K562 (cell line): ENCODE results near the gene LDB2. TPM values are rescaled to one million over a fixed set of nuclear protein-coding genes. Genes with fewer than 3 reads are reported as not detected.
A peak's percentile ranks its signal among the peaks of the same experiment; 100 is the strongest.

Experiments
- ATAC-seq: fragments of 200-7000 bp; cut with Tn5 transposase; 3 replicates; pipeline ENCODE4 v1.9.1; 2020; ENCODE audit warnings: moderate library complexity
- BruUV-seq: library from RNA; stranded (reverse); fragments of 400-500 nt; replicated peaks from 2 replicates; lab custom pipeline; 2021; lab: Mats Ljungman, UMichigan
- CTCF ChIA-PET: fragments of 300-600 bp; formaldehyde crosslinking; extraction: SDS; loops from one replicate; lab custom pipeline; 2021; ENCODE audit warnings: low intra/inter-chr PET ratio; lab: Yijun Ruan, JAX
- POLR2A ChIA-PET: fragments of 300-600, 350-650 bp; sonication (Branson Sonifier 250); formaldehyde crosslinking; extraction: SDS; loops from one replicate; lab custom pipeline; 2021; ENCODE audit warnings: antibody characterized with exemption, inconsistent platforms; lab: Yijun Ruan, JAX
- DNase-seq, 4 experiments: peaks; one replicate each; pipeline versions ENCODE4 v3.0.0 to v3.0.0-alpha.2; 2011 to 2018; ENCODE audit warnings: low spot score in 3 of 4, mixed read lengths in 3 of 4; ENCODE audit errors: extremely low read depth in 1 of 4
- FAIRE-seq: peaks from 2 replicates; lab custom pipeline; 2011; peaks lifted over from hg19 to GRCh38; lab: Jason Lieb, UNC
- H2AFZ ChIP-seq: 2 replicates; pipeline ENCODE4 v1.6.0; 2011; ENCODE audit warnings: low read depth, low read length, control low read depth, inconsistent platforms
- H3K27ac ChIP-seq: fragments of 200-600 bp; 3 replicates; pipeline ENCODE4 v1.8.0; 2011; ENCODE audit warnings: low read depth, mild to moderate bottlenecking, control low read depth, inconsistent platforms, low read length, moderate library complexity, mixed read lengths; ENCODE audit errors: extremely low read depth
- H3K27me3 ChIP-seq, 2 experiments: fragments of 300-600 bp in 1 of 2; 2 replicates in 1 of 2; 3 replicates in 1 of 2; pipeline versions ENCODE4 v1.6.0 to v1.8.0; 2011; ENCODE audit warnings: inconsistent platforms in 2 of 2, low read length in 2 of 2, mild to moderate bottlenecking in 1 of 2, mixed read lengths in 1 of 2, moderate library complexity in 1 of 2; ENCODE audit not compliant: control insufficient read depth in 2 of 2, insufficient read depth in 2 of 2
- H3K36me3 ChIP-seq: fragments of 300-600 bp; 3 replicates; pipeline ENCODE4 v1.8.0; 2011; ENCODE audit warnings: mild to moderate bottlenecking, low read length, inconsistent platforms; ENCODE audit not compliant: control insufficient read depth, insufficient read depth
- H3K4me1 ChIP-seq, 2 experiments: fragments of 200-600 bp in 1 of 2; replicated peaks in 1 of 2; 2 replicates in 1 of 2; 3 replicates in 1 of 2; pipeline versions ENCODE4 v1.5.1 to v1.8.0; 2011; ENCODE audit warnings: inconsistent platforms in 2 of 2, low read length in 2 of 2, mild to moderate bottlenecking in 1 of 2, mixed read lengths in 1 of 2, moderate library complexity in 1 of 2; ENCODE audit not compliant: control insufficient read depth in 2 of 2, insufficient read depth in 2 of 2
- H3K4me2 ChIP-seq: 2 replicates; pipeline ENCODE4 v1.6.1; 2011; ENCODE audit warnings: low read length, control low read depth, inconsistent platforms, mixed read lengths; ENCODE audit not compliant: insufficient read depth
- H3K4me3 ChIP-seq: fragments of 200-600 bp; sonication (generic), shearing (Covaris generic); 2 replicates; pipeline ENCODE4 v1.5.1; 2016; ENCODE audit warnings: control low read depth, inconsistent platforms
- H3K79me2 ChIP-seq: fragments of 200-600 bp; 3 replicates; pipeline ENCODE4 v1.8.0; 2011; ENCODE audit warnings: low read length, inconsistent platforms; ENCODE audit not compliant: control insufficient read depth, insufficient read depth
- H3K9ac ChIP-seq, 2 experiments: 2 replicates each; pipeline versions ENCODE4 v1.6.0 to v1.6.1; 2011; ENCODE audit warnings: low read depth in 2 of 2, low read length in 2 of 2, control low read depth in 1 of 2, inconsistent platforms in 1 of 2, mild to moderate bottlenecking in 1 of 2, mixed read lengths in 1 of 2; ENCODE audit not compliant: insufficient read depth in 1 of 2
- H3K9me1 ChIP-seq: one replicate; pipeline ENCODE4 v1.6.0; 2011; ENCODE audit warnings: inconsistent platforms, mild to moderate bottlenecking, low read length, moderate library complexity; ENCODE audit not compliant: control insufficient read depth, insufficient read depth
- H3K9me3 ChIP-seq: replicated peaks from 2 replicates; pipeline ENCODE4 v1.5.1; 2011; ENCODE audit warnings: low read depth, low read length, inconsistent platforms; ENCODE audit not compliant: control insufficient read depth, insufficient read depth
- H4K20me1 ChIP-seq: replicated peaks from 2 replicates; pipeline ENCODE4 v1.6.1; 2011; ENCODE audit warnings: low read length, inconsistent platforms, mixed read lengths; ENCODE audit not compliant: control insufficient read depth, insufficient read depth
- ATF7 ChIP-seq: fragments of 450-650 bp; IDR thresholded peaks from 2 replicates; pipeline ENCODE4 v1.7.1; 2014; ENCODE audit warnings: mild to moderate bottlenecking, moderate library complexity
- FOXO4 ChIP-seq: fragments of 450-650 bp; formaldehyde crosslinking; IDR thresholded peaks from 2 replicates; pipeline ENCODE4 v1.4.0; 2020; ENCODE audit warnings: mild to moderate bottlenecking, moderate library complexity
- IRF2 ChIP-seq: sonication (generic); formaldehyde crosslinking; IDR thresholded peaks from 2 replicates; pipeline ENCODE4 v1.8.1; 2022; ENCODE audit warnings: mild to moderate bottlenecking, missing genetic modification reagents
- KLF16 ChIP-seq: IDR thresholded peaks from 2 replicates; pipeline ENCODE4 v1.6.1; 2016; ENCODE audit warnings: antibody characterized with exemption
- NFE2L1 ChIP-seq: fragments of 450-650 bp; IDR thresholded peaks from 2 replicates; pipeline ENCODE4 v1.6.1; 2016; ENCODE audit warnings: missing genetic modification characterization, low read depth, mild to moderate bottlenecking, missing compliant biosample characterization, moderate library complexity, borderline replicate concordance
- PPARD ChIP-seq: fragments of 250-450 bp; sonication (Bioruptor Pico); IDR thresholded peaks from 2 replicates; pipeline ENCODE4 v1.8.0; 2022; ENCODE audit warnings: inconsistent platforms, mild to moderate bottlenecking, moderate library complexity
- RAD21 ChIP-seq, 2 experiments: fragments of 250-450 bp in 1 of 2; fragments of 450-650 bp in 1 of 2; sonication (Bioruptor Pico) in 1 of 2; formaldehyde crosslinking in 1 of 2; IDR thresholded peaks in 1 of 2; conservative IDR thresholded peaks in 1 of 2; 2 replicates each; pipeline versions ENCODE4 v1.4.0 to v1.8.0; 2020 to 2022; ENCODE audit warnings: mild to moderate bottlenecking in 2 of 2, moderate library complexity in 1 of 2
- RUNX1 ChIP-seq: sonication (generic); IDR thresholded peaks from 2 replicates; pipeline ENCODE4 v1.6.1; 2016; ENCODE audit warnings: antibody characterized with exemption, low read depth
- ZBTB17 ChIP-seq: fragments of 450-650 bp; formaldehyde crosslinking; IDR thresholded peaks from 2 replicates; pipeline ENCODE4 v1.4.0; 2020; ENCODE audit warnings: mild to moderate bottlenecking
- ZNF217 ChIP-seq: sonication (generic); formaldehyde crosslinking; IDR thresholded peaks from 2 replicates; pipeline ENCODE4 v1.8.0; 2022; ENCODE audit warnings: mild to moderate bottlenecking, missing genetic modification reagents
- WGBS: fragments of 100-300 bp; shearing (Covaris generic); methylation state at CpG from one replicate; pipeline ENCODE4 v1.1.6; 2016; ENCODE audit warnings: low coverage, mixed read lengths; ENCODE audit not compliant: insufficient coverage; ENCODE audit errors: missing lambda C conversion rate; 5-methylcytosine and 5-hydroxymethylcytosine counted together
- in situ Hi-C: fragments of 300-500 bp; cut with MboI; formaldehyde crosslinking; loops from 4 replicates; pipeline ENCODE4 v1.15.0; 2018; ENCODE audit warnings: inconsistent platforms, mixed read lengths
- intact Hi-C: fragments of 100-400 bp; cut with micrococcal nuclease; formaldehyde crosslinking; loops from 2 replicates; pipeline ENCODE4 v1.14.2; 2022
- polyA plus RNA-seq, 8 experiments: library from polyadenylated mRNA; depleted of rRNA in 4 of 8; stranded (reverse) in 5 of 8; unstranded in 3 of 8; fragments of >200 nt; fragmentation: Nextera tagmentation in 2 of 8; fragmentation: Illumina TruSeq in 1 of 8; extraction: Ambion mirVana in 2 of 8; extraction: Trizol in 1 of 8; gene quantifications; 2 replicates each; pipeline versions ENCODE4 v1.2.1 to v1.2.3, GENCODE V29; 2011 to 2014; ENCODE audit warnings: inconsistent platforms in 1 of 8, missing spikeins in 1 of 8
- total RNA-seq, 7 experiments: library from RNA; depleted of rRNA in 6 of 7; stranded (reverse); fragments of >200 nt in 6 of 7; fragmentation: Illumina TruSeq in 2 of 7; extraction: Trizol in 2 of 7; gene quantifications; 2 replicates each; pipeline versions ENCODE4 v1.2.1 to v1.2.3, GENCODE V29; 2011 to 2021; ENCODE audit warnings: low replicate concordance in 1 of 7
- TF ChIP-seq, protein P1 (sequence below), 2 experiments: fragments of 450-650 bp; IDR thresholded peaks; 2 replicates each; pipeline ENCODE4 v1.6.1; 2016
- TF ChIP-seq, protein P2 (sequence below): fragments of 450-650 bp; formaldehyde crosslinking; IDR thresholded peaks from 2 replicates; pipeline ENCODE4 v1.4.0; 2022; ENCODE audit warnings: mild to moderate bottlenecking, moderate library complexity

The LDB2 gene
- total and polyA plus RNA-seq, 9 of the 15 experiments (the other 6 are each of a cell fraction or from before 2014, with no cell fraction given): 0.10 to 0.20 TPM; not detected in 7

GRCh38 chr4:16916719-16917337, 18.4 kb upstream of the LDB2 start (continued):
- TF ChIP-seq IRF2 (CRISPR knock-in tag) (no peak), PPARD (no peak), NFE2L1 (tag) (no peak), RUNX1 (no peak), KLF16 (peak; percentile 71; the same call in 1 of the 2 replicates), RAD21 (CRISPR knock-in tag; conservative IDR thresholded peaks at IDR 0.05 in 1 of 2, IDR thresholded peaks at IDR 0.05 in 1 of 2) (peak; percentile 46 to 76), ATF7 (no peak), ZNF217 (CRISPR knock-in tag) (no peak)
- TF ChIP-seq, protein P1, sequence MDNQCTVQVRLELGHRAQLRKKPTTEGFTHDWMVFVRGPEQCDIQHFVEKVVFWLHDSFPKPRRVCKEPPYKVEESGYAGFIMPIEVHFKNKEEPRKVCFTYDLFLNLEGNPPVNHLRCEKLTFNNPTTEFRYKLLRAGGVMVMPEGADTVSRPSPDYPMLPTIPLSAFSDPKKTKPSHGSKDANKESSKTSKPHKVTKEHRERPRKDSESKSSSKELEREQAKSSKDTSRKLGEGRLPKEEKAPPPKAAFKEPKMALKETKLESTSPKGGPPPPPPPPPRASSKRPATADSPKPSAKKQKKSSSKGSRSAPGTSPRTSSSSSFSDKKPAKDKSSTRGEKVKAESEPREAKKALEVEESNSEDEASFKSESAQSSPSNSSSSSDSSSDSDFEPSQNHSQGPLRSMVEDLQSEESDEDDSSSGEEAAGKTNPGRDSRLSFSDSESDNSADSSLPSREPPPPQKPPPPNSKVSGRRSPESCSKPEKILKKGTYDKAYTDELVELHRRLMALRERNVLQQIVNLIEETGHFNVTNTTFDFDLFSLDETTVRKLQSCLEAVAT (IDR thresholded peaks at IDR 0.05): 0 out of 4 replicates have a peak, but pooled peaks of 1 of the 2 experiments have one; percentile 32
- TF ChIP-seq, all 486 proteins: peak for 16

DNA sequence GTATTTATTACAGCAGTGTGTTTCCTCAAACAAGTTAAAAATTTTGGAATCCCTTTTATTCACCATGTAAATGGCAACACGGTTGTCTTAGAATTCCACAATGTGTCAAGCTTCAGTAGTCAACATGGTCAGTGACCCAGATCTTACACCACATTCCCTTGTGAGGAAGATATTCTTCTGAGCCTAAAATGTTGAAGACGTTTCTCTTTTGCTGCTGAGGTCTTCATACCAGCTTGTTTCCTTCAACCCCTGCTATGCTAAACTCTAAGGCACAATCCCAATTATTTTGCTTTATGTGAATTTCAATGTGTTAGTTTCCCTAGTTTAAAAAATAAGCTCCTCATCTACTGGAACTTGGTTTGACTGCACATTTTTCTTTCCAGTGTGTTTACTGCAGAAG, 17.6 kb upstream of the LDB2 start:
- Histone ChIP-seq H2AFZ (no peak overlapping the region), H3K36me3 (no peaks in the 10 kb centered on the region), H3K4me1 (no peaks in the 10 kb centered on the region), H3K27ac (no peak overlapping the region), H3K4me3 (no peak overlapping the region), H3K9ac (no peak overlapping the region), H3K79me2 (no peaks in the 10 kb centered on the region), H4K20me1 (no peaks in the 10 kb centered on the region), H3K27me3 (no peaks in the 10 kb centered on the region), H3K9me1 (no peaks in the 10 kb centered on the region), H3K4me2 (no peak overlapping the region), H3K9me3 (no peaks in the 10 kb centered on the region)
- ATAC-seq: no peak
- intact Hi-C loops: loop anchor here (5.0 kb wide), 2 partner anchors 406 to 531 kb away; no protein-coding TSS in a partner anchor
- no peak for DNase-seq
- no TSS peak for BruUV-seq
- in situ Hi-C loops: no loop called here
- no peak for FAIRE-seq
- CTCF ChIA-PET: interaction anchor here (1.8 kb wide), 1 partner anchor 408 kb away, joined by 6 read pairs; no protein-coding TSS in a partner anchor
- 0% methylated on average over 2 of the region's 2 CpGs for WGBS
- no peak for TF ChIP-seq ZBTB17 (CRISPR knock-in tag)
- no peak for TF ChIP-seq FOXO4 (CRISPR knock-in tag)
- TF ChIP-seq, protein P2, sequence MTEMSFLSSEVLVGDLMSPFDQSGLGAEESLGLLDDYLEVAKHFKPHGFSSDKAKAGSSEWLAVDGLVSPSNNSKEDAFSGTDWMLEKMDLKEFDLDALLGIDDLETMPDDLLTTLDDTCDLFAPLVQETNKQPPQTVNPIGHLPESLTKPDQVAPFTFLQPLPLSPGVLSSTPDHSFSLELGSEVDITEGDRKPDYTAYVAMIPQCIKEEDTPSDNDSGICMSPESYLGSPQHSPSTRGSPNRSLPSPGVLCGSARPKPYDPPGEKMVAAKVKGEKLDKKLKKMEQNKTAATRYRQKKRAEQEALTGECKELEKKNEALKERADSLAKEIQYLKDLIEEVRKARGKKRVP (CRISPR knock-in tag): no peak
- POLR2A ChIA-PET: interaction anchor here (0.5 to 1.0 kb wide), 2 partner anchors 9 to 1027 kb away, joined by 3 to 4 read pairs; no protein-coding TSS in a partner anchor
